ENCODE measurements around the gene CCDC40. TPM values are rescaled to one million over a fixed set of nuclear protein-coding genes. Genes with fewer than 3 reads are reported as not detected.
"Not testable (repeated sequence)": the region's sequence is repeated elsewhere in the genome, so short reads cannot be mapped to it uniquely, and the experiment has no call there.

CCDC40 gene
- total and polyA plus RNA-seq, 2 donors (not counting 1 experiment from before 2014, with no cell fraction given) = 0.53 to 1.5 TPM

DNA sequence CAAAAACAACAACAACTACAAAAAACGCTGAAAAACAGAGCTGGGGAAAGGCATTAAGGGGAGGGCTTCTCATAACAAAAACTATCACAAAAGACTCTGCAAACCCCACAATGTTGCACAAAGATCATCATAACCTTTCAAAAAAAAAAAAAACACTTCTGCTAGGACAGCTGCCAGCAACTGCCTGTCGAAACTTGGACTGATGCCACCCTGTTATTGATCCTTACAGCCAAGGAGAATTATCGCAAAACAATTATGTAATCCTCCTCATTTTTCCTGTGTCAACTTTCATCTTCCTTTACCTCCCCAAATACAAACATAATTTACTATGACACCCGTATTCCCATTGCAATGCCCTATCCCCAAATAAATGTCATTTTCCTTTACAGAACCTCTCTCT, 9.3 kb downstream of the CCDC40 start:
- H3K4me2 ChIP-seq (ENCODE audit: extremely low read depth, insufficient read depth, low read length) = no peak overlapping the region
- no peaks in the 10 kb centered on the region for H3K4me1 ChIP-seq (ENCODE audit: control insufficient read depth, extremely low read depth, insufficient read depth, low read length)
- H2AFZ ChIP-seq (ENCODE audit: low read length) = no peak overlapping the region
- H3K36me3 ChIP-seq (ENCODE audit: control insufficient read depth, insufficient read depth, low read length) = no peaks in the 10 kb centered on the region
- no peak for TF ChIP-seq EZH2 (IDR thresholded peaks at IDR 0.05; ENCODE audit: low read length, missing control alignments)
- TF ChIP-seq, protein P1, sequence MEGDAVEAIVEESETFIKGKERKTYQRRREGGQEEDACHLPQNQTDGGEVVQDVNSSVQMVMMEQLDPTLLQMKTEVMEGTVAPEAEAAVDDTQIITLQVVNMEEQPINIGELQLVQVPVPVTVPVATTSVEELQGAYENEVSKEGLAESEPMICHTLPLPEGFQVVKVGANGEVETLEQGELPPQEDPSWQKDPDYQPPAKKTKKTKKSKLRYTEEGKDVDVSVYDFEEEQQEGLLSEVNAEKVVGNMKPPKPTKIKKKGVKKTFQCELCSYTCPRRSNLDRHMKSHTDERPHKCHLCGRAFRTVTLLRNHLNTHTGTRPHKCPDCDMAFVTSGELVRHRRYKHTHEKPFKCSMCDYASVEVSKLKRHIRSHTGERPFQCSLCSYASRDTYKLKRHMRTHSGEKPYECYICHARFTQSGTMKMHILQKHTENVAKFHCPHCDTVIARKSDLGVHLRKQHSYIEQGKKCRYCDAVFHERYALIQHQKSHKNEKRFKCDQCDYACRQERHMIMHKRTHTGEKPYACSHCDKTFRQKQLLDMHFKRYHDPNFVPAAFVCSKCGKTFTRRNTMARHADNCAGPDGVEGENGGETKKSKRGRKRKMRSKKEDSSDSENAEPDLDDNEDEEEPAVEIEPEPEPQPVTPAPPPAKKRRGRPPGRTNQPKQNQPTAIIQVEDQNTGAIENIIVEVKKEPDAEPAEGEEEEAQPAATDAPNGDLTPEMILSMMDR (conservative IDR thresholded peaks at IDR 0.05 in 1 of 2, IDR thresholded peaks at IDR 0.05 in 1 of 2; ENCODE audit: low read depth in 1 of 2, low read length in 2 of 2) = no peak
- H3K79me2 ChIP-seq (ENCODE audit: control insufficient read depth, insufficient read depth, low read length) = no peaks in the 10 kb centered on the region
- no peaks in the 10 kb centered on the region for H3K9me3 ChIP-seq (ENCODE audit: control insufficient read depth, insufficient read depth, low read depth, low read length)
- H3K27me3 ChIP-seq (ENCODE audit: control insufficient read depth, insufficient read depth, low read length) = no peaks in the 10 kb centered on the region
- H4K20me1 ChIP-seq (ENCODE audit: control insufficient read depth, extremely low read depth, insufficient read depth, low read length) = no peaks in the 10 kb centered on the region
- no peak for DNase-seq (ENCODE audit: low read depth in 2 of 2)
- H3K4me3 ChIP-seq (replicated peaks in 1 of 4; ENCODE audit: control extremely low read depth in 1 of 4, insufficient read depth in 1 of 4, low read depth in 3 of 4, low read length in 4 of 4) = no peak overlapping the region
- no peak overlapping the region for H3K9ac ChIP-seq (ENCODE audit: insufficient read depth, low read length)
- H3K27ac ChIP-seq (ENCODE audit: insufficient read depth, low read length) = no peak overlapping the region

GRCh38 chr17:80046709-80047108, 10.3 kb downstream of the CCDC40 start:
- not testable (repeated sequence) for H3K9me3 ChIP-seq (ENCODE audit: control insufficient read depth, insufficient read depth, low read depth, low read length); H3K27ac ChIP-seq (ENCODE audit: insufficient read depth, low read length); H3K9ac ChIP-seq (ENCODE audit: insufficient read depth, low read length); H2AFZ ChIP-seq (ENCODE audit: low read length); DNase-seq (ENCODE audit: low read depth in 2 of 2); H3K27me3 ChIP-seq (ENCODE audit: control insufficient read depth, insufficient read depth, low read length); H3K36me3 ChIP-seq (ENCODE audit: control insufficient read depth, insufficient read depth, low read length); H3K4me1 ChIP-seq (ENCODE audit: control insufficient read depth, extremely low read depth, insufficient read depth, low read length); H3K4me2 ChIP-seq (ENCODE audit: extremely low read depth, insufficient read depth, low read length); H4K20me1 ChIP-seq (ENCODE audit: control insufficient read depth, extremely low read depth, insufficient read depth, low read length); H3K4me3 ChIP-seq (replicated peaks in 1 of 4; ENCODE audit: control extremely low read depth in 1 of 4, insufficient read depth in 1 of 4, low read depth in 3 of 4, low read length in 4 of 4); H3K79me2 ChIP-seq (ENCODE audit: control insufficient read depth, insufficient read depth, low read length)

GRCh38 chr17:80047176-80047575, 10.7 kb downstream of the CCDC40 start:
- Histone ChIP-seq H3K9me3 (ENCODE audit: control insufficient read depth, insufficient read depth, low read depth, low read length) (no peaks in the 10 kb centered on the region), H3K79me2 (ENCODE audit: control insufficient read depth, insufficient read depth, low read length) (no peaks in the 10 kb centered on the region), H3K27me3 (ENCODE audit: control insufficient read depth, insufficient read depth, low read length) (no peaks in the 10 kb centered on the region), H3K4me2 (ENCODE audit: extremely low read depth, insufficient read depth, low read length) (no peak overlapping the region), H2AFZ (ENCODE audit: low read length) (no peak overlapping the region), H4K20me1 (ENCODE audit: control insufficient read depth, extremely low read depth, insufficient read depth, low read length) (no peaks in the 10 kb centered on the region), H3K27ac (ENCODE audit: insufficient read depth, low read length) (no peak overlapping the region), H3K9ac (ENCODE audit: insufficient read depth, low read length) (no peak overlapping the region), H3K36me3 (ENCODE audit: control insufficient read depth, insufficient read depth, low read length) (no peaks in the 10 kb centered on the region), H3K4me1 (ENCODE audit: control insufficient read depth, extremely low read depth, insufficient read depth, low read length) (no peaks in the 10 kb centered on the region), H3K4me3 (replicated peaks in 1 of 4; ENCODE audit: control extremely low read depth in 1 of 4, insufficient read depth in 1 of 4, low read depth in 3 of 4, low read length in 4 of 4) (no peak overlapping the region)
- no peak for DNase-seq (ENCODE audit: low read depth in 2 of 2)
- TF ChIP-seq, protein P1 (conservative IDR thresholded peaks at IDR 0.05 in 1 of 2, IDR thresholded peaks at IDR 0.05 in 1 of 2; ENCODE audit: low read depth in 1 of 2, low read length in 2 of 2) = no peak
- no peak for TF ChIP-seq EZH2 (IDR thresholded peaks at IDR 0.05; ENCODE audit: low read length, missing control alignments)

All from fibroblast of lung (primary cell).